ENCODE measurements around the gene OSBPL3.

- TF ChIP-seq, protein P1, sequence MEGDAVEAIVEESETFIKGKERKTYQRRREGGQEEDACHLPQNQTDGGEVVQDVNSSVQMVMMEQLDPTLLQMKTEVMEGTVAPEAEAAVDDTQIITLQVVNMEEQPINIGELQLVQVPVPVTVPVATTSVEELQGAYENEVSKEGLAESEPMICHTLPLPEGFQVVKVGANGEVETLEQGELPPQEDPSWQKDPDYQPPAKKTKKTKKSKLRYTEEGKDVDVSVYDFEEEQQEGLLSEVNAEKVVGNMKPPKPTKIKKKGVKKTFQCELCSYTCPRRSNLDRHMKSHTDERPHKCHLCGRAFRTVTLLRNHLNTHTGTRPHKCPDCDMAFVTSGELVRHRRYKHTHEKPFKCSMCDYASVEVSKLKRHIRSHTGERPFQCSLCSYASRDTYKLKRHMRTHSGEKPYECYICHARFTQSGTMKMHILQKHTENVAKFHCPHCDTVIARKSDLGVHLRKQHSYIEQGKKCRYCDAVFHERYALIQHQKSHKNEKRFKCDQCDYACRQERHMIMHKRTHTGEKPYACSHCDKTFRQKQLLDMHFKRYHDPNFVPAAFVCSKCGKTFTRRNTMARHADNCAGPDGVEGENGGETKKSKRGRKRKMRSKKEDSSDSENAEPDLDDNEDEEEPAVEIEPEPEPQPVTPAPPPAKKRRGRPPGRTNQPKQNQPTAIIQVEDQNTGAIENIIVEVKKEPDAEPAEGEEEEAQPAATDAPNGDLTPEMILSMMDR (IDR thresholded peaks at IDR 0.05), result no peak
- TF ChIP-seq POLR2A (IDR thresholded peaks at IDR 0.05), result no peak
Measured at GRCh38 chr7:24932815-24933214, 47.2 kb downstream of the OSBPL3 start.

Measured in uterus (tissue), 2 donors.